ENCODE measurements around the gene HOXD10. TPM values are rescaled to one million over a fixed set of nuclear protein-coding genes. Genes with fewer than 3 reads are reported as not detected.

HOXD10 gene
- total and polyA plus RNA-seq, 2 experiments from 2014 or later, result not detected

DNA sequence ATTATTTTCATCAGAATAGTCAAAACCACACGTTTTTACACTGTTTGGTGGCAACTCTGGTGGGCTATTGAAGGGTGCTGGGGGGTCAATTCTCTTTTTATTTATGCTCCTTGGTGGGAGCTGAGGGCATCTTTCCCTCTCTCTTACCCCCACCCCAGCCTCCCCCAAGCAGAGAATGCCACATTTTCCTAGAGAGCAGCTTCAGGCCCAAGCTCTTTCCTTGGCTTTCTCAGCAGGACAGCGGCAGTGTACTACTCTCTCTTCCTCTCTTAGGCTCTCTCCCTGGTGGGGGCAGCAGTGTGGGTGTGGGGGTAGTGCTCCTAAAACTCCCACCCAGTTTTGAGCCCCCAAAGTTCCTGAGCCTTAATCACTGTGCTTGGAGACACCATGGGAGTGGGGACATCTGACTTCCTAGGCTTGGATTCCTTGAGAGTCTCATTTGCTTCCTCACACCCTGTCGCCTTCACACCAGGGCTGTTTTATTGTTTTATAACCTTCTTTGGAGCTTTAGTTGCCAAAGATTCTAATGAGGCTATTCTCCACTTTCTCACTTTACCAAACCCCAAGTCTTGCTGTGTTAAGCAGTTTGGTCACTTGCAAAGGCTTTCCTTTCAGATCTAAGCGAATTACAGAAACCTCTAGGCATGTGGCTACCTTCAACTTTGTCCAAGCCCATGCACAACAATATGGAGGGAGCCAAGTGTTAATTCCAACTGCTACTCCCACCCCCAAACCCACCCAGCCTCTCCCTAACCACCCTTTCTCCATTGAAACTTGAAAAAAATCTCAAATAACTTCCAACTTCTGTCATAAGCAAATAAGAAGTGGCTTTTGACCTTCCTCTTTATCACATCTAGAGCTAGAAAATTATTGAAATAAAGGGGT, 28.7 kb downstream of the HOXD10 start:
- H3K27ac Mint-ChIP-seq, result no peak overlapping the region
- no peak overlapping the region for H3K4me2 ChIP-seq
- H3K36me3 ChIP-seq (ENCODE audit: insufficient read depth), result no peaks in the 10 kb centered on the region
- no peaks in the 10 kb centered on the region for H3K36me3 Mint-ChIP-seq (ENCODE audit: low read depth)
- H3K4me3 ChIP-seq, result no peak overlapping the region
- no peak overlapping the region for H3K27ac ChIP-seq (ENCODE audit: low read depth)
- DNase-seq (ENCODE audit: low spot score) (no peak), ATAC-seq (no peak)
- H3K4me1 Mint-ChIP-seq, result peaks cover 12% of the 10 kb centered on the region
- peaks cover 100% of the 10 kb centered on the region for H3K27me3 ChIP-seq (ENCODE audit: insufficient read depth)
- H3F3A ChIP-seq (replicated peaks; ENCODE audit: low read depth), result peaks cover 28% of the 10 kb centered on the region; the same call in 1 of the 2 replicates
- no peaks in the 10 kb centered on the region for H3K79me2 ChIP-seq (replicated peaks; ENCODE audit: insufficient read depth)
- TF ChIP-seq NANOG (IDR thresholded peaks at IDR 0.05; ENCODE audit: borderline replicate concordance) (no peak), ZNF114 (CRISPR knock-in tag; IDR thresholded peaks at IDR 0.05) (no peak), JUNB (IDR thresholded peaks at IDR 0.05; ENCODE audit: unreplicated experiment) (no peak), EZH2phosphoT487 (IDR thresholded peaks at IDR 0.05; ENCODE audit: unreplicated experiment) (peak; percentile 33), EZH2 (IDR thresholded peaks at IDR 0.05; ENCODE audit: low read depth, unreplicated experiment) (peak; percentile 66), POLR2AphosphoS5 (IDR thresholded peaks at IDR 0.05; ENCODE audit: low read depth) (no peak)
- H3K27me3 Mint-ChIP-seq (ENCODE audit: insufficient read depth, low read depth, poor library complexity), result peaks cover 100% of the 10 kb centered on the region
- H3K4me1 ChIP-seq (ENCODE audit: insufficient read depth), result peaks cover 13% of the 10 kb centered on the region
- H3K9me3 Mint-ChIP-seq, result 0 out of 3 replicates have a peak, but pooled peaks cover 2% of the 10 kb centered on the region
- H3K4me3 Mint-ChIP-seq, result no peak overlapping the region
- H2AFZ ChIP-seq, result no peak overlapping the region
- H4K20me1 ChIP-seq (replicated peaks; ENCODE audit: insufficient read depth), result peaks cover 32% of the 10 kb centered on the region
- H3K9me2 ChIP-seq (ENCODE audit: insufficient read depth), result no peaks in the 10 kb centered on the region

DNA sequence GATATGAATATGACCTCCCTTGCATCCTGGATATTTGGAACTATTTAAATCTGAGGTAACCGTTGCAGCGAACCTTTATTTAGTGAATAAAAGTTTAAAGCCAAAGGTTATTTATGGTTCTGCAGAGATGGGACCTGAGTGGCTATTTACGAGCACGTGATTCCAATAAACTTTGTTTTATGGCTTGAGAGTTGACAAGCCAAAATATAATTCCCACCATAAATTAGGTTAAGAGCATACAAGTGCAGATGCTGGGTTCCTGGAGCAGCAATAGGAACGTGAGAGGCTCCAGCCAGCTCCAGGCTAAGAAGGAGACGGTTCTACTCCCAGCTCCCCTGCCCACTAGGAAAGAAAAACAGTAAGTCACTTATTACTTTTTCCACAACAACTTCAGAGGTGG, 29.5 kb downstream of the HOXD10 start:
- H3K27ac ChIP-seq (ENCODE audit: low read depth), result no peak overlapping the region
- no peak overlapping the region for H3K4me2 ChIP-seq
- ATAC-seq (no peak), DNase-seq (ENCODE audit: low spot score) (no peak)
- H3F3A ChIP-seq (replicated peaks; ENCODE audit: low read depth), result peaks cover 27% of the 10 kb centered on the region; the same call in 1 of the 2 replicates
- Mint-ChIP-seq H3K27me3 (ENCODE audit: insufficient read depth, low read depth, poor library complexity) (peaks cover 100% of the 10 kb centered on the region), H3K9me3 (0 out of 3 replicates have a peak, but pooled peaks cover 2% of the 10 kb centered on the region), H3K4me3 (no peak overlapping the region), H3K4me1 (peaks cover 12% of the 10 kb centered on the region), H3K36me3 (ENCODE audit: low read depth) (no peaks in the 10 kb centered on the region), H3K27ac (no peak overlapping the region)
- H3K36me3 ChIP-seq (ENCODE audit: insufficient read depth), result no peaks in the 10 kb centered on the region
- peak; percentile 36 for TF ChIP-seq EZH2 (IDR thresholded peaks at IDR 0.05; ENCODE audit: low read depth, unreplicated experiment)
- peak; percentile 0 for TF ChIP-seq EZH2phosphoT487 (IDR thresholded peaks at IDR 0.05; ENCODE audit: unreplicated experiment)
- no peak for TF ChIP-seq POLR2AphosphoS5 (IDR thresholded peaks at IDR 0.05; ENCODE audit: low read depth)
- TF ChIP-seq ZNF114 (CRISPR knock-in tag; IDR thresholded peaks at IDR 0.05), result no peak
- no peak for TF ChIP-seq ZNF331 (CRISPR knock-in tag; IDR thresholded peaks at IDR 0.05; ENCODE audit: low read depth)
- TF ChIP-seq, protein P1, sequence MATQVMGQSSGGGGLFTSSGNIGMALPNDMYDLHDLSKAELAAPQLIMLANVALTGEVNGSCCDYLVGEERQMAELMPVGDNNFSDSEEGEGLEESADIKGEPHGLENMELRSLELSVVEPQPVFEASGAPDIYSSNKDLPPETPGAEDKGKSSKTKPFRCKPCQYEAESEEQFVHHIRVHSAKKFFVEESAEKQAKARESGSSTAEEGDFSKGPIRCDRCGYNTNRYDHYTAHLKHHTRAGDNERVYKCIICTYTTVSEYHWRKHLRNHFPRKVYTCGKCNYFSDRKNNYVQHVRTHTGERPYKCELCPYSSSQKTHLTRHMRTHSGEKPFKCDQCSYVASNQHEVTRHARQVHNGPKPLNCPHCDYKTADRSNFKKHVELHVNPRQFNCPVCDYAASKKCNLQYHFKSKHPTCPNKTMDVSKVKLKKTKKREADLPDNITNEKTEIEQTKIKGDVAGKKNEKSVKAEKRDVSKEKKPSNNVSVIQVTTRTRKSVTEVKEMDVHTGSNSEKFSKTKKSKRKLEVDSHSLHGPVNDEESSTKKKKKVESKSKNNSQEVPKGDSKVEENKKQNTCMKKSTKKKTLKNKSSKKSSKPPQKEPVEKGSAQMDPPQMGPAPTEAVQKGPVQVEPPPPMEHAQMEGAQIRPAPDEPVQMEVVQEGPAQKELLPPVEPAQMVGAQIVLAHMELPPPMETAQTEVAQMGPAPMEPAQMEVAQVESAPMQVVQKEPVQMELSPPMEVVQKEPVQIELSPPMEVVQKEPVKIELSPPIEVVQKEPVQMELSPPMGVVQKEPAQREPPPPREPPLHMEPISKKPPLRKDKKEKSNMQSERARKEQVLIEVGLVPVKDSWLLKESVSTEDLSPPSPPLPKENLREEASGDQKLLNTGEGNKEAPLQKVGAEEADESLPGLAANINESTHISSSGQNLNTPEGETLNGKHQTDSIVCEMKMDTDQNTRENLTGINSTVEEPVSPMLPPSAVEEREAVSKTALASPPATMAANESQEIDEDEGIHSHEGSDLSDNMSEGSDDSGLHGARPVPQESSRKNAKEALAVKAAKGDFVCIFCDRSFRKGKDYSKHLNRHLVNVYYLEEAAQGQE (IDR thresholded peaks at IDR 0.05; ENCODE audit: unreplicated experiment), result no peak
- peaks cover 39% of the 10 kb centered on the region for H4K20me1 ChIP-seq (replicated peaks; ENCODE audit: insufficient read depth)
- no peaks in the 10 kb centered on the region for H3K79me2 ChIP-seq (replicated peaks; ENCODE audit: insufficient read depth)
- peaks cover 100% of the 10 kb centered on the region for H3K27me3 ChIP-seq (ENCODE audit: insufficient read depth)
- H3K9me2 ChIP-seq (ENCODE audit: insufficient read depth), result no peaks in the 10 kb centered on the region
- no peak overlapping the region for H2AFZ ChIP-seq
- no peak overlapping the region for H3K4me3 ChIP-seq
- peaks cover 13% of the 10 kb centered on the region for H3K4me1 ChIP-seq (ENCODE audit: insufficient read depth)

All from GM23338 (cell line).